Vagina (tissue), 2 donors: Measurements from ENCODE around the gene CCL20.

ENCODE experiments used
- CTCF ChIP-seq, 3 experiments: fragments of 450-650 bp in 2 of 3; fragments of 200-600 bp in 1 of 3; sonication (generic) in 1 of 3; IDR thresholded peaks; one replicate each; pipeline ENCODE4 v1.5.1; 2017 to 2019; ENCODE audit warnings: antibody characterized with exemption in 3 of 3, mild to moderate bottlenecking in 2 of 3, moderate library complexity in 2 of 3
- POLR2A ChIP-seq, 2 donors: fragments of 450-650 bp; IDR thresholded peaks; one replicate each; pipeline ENCODE4 v1.6.1; 2017; ENCODE audit warnings: antibody characterized with exemption in 2 of 2, mild to moderate bottlenecking in 2 of 2, moderate library complexity in 2 of 2
- POLR2AphosphoS5 ChIP-seq, 2 donors: sonication (generic); formaldehyde crosslinking; IDR thresholded peaks; one replicate each; pipeline ENCODE4 v1.9.0; 2017; ENCODE audit warnings: antibody characterized with exemption in 2 of 2, mild to moderate bottlenecking in 2 of 2, low read depth in 1 of 2; ENCODE audit not compliant: insufficient read depth in 1 of 2

- TF ChIP-seq POLR2A (IDR thresholded peaks at IDR 0.05): no peak
- TF ChIP-seq CTCF (IDR thresholded peaks at IDR 0.05): no peak
- TF ChIP-seq POLR2AphosphoS5 (IDR thresholded peaks at IDR 0.05; ENCODE audit: insufficient read depth in 1 of 2, low read depth in 1 of 2): no peak
These were observed 36.3 kb downstream of the CCL20 start for GRCh38 chr2:227849906-227850305.
